Measurements from ENCODE around the gene CXCL14.

DNA sequence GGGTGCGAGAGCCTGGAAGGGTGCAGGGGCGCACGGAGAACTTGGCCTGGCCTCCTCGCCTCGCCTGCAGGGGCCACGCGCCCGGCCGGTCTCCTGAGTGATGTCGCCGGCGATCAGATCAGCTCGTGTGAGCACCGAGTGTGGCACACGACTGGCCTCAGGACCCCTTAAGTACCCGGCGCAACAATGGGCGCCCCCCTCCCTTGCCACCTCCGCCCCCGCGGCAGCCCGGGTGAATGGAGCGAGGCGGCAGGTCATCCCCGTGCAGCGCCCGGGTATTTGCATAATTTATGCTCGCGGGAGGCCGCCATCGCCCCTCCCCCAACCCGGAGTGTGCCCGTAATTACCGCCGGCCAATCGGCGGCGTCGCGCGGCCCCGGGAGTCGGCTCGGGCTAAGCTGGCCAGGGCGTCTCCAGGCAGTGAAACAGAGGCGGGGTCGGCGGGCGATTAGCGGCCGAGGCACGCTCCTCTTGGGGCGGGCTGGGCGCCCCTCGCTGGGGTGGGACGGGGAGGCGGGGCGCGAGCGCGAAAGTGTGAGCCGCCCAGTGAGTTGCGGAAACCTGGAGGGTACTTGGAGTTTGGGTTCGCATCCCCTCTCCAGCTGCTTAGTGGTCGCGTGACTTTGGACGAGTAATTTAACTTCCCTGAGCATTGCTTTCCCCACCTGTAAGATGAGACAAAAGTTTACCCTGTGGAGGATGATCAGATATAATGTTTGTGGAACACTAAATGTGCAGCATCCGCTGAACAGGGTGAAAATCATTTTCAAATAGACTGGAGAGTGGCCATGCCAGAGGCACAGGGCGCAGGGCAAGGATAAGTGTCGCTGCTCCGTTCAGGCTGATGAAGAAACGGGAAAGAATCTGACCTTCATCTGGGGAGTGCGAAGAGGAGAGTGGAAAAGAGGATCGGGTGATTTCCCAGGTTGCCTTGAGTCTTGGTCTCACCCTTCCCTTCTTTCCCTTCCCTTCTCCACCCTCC is 42.7 kb downstream of the CXCL14 start, which contains the start of gene NEUROG1:
- TF ChIP-seq TCF7L2 (IDR thresholded peaks at IDR 0.05; ENCODE audit: low read depth, low read length) = no peak
- TF ChIP-seq POLR2AphosphoS5 (IDR thresholded peaks at IDR 0.05; ENCODE audit: low read depth, low read length) = no peak

Data from Panc1 (cell line).